Panc1 (cell line): ENCODE data around the gene C11orf98. TPM values are rescaled to one million over a fixed set of nuclear protein-coding genes. Genes with fewer than 3 reads are reported as not detected.
A peak's percentile ranks its signal among the peaks of the same experiment; 100 is the strongest.

Experiments used
- ATAC-seq: fragments of 200-7000 bp; cut with Tn5 transposase; 2 replicates; pipeline ENCODE4 v1.9.1; 2020; ENCODE audit warnings: mild to moderate bottlenecking, moderate library complexity
- BruUV-seq: library from RNA; stranded (reverse); fragments of 400-500 nt; replicated peaks from 2 replicates; lab custom pipeline; 2021; lab: Mats Ljungman, UMichigan
- CTCF ChIA-PET: fragments of 300-600 bp; sonication (Branson Sonifier 250); formaldehyde crosslinking; loops from one replicate; lab custom pipeline; 2022; ENCODE audit warnings: antibody characterized with exemption; lab: Charles Lee
- POLR2A ChIA-PET: fragments of 300-600 bp; sonication (Branson Sonifier 250); formaldehyde crosslinking; loops from one replicate; lab custom pipeline; 2022; ENCODE audit warnings: antibody characterized with exemption; lab: Charles Lee
- DNase-seq: peaks from one replicate; pipeline ENCODE4 v3.0.0-alpha.2; 2010; ENCODE audit warnings: low read depth, low spot score
- H3K27ac ChIP-seq: 2 replicates; pipeline ENCODE4 v1.5.1; 2011; ENCODE audit warnings: mild to moderate bottlenecking, low read length, inconsistent platforms
- H3K27me3 ChIP-seq: fragments of 200-500 bp; sonication (Bioruptor generic); 2 replicates; pipeline ENCODE4 v1.6.0; 2014; ENCODE audit warnings: low read length, inconsistent platforms; ENCODE audit not compliant: control insufficient read depth, insufficient read depth
- H3K36me3 ChIP-seq: fragments of 200-500 bp; sonication (Bioruptor generic); 2 replicates; pipeline ENCODE4 v1.5.1; 2014; ENCODE audit warnings: inconsistent platforms, mild to moderate bottlenecking, low read length, moderate library complexity; ENCODE audit not compliant: control insufficient read depth, insufficient read depth
- H3K4me1 ChIP-seq: 2 replicates; pipeline ENCODE4 v1.5.1; 2011; ENCODE audit warnings: inconsistent platforms, mild to moderate bottlenecking, low read length, moderate library complexity; ENCODE audit not compliant: control insufficient read depth, insufficient read depth
- H3K4me3 ChIP-seq, 2 experiments: 2 replicates each; pipeline ENCODE4 v1.5.1; 2011 to 2012; ENCODE audit warnings: low read depth in 2 of 2, low read length in 2 of 2, mild to moderate bottlenecking in 2 of 2, inconsistent platforms in 1 of 2, moderate library complexity in 1 of 2
- H3K9me3 ChIP-seq: fragments of 200-500 bp; sonication (Bioruptor generic); 2 replicates; pipeline ENCODE4 v1.5.1; 2014; ENCODE audit warnings: low read depth, mild to moderate bottlenecking, inconsistent platforms, low read length, moderate library complexity; ENCODE audit not compliant: control insufficient read depth, insufficient read depth
- CTCF ChIP-seq: fragments of 450-650 bp; IDR thresholded peaks from 2 replicates; pipeline ENCODE4 v1.5.1; 2017; ENCODE audit warnings: mild to moderate bottlenecking
- POLR2AphosphoS5 ChIP-seq: IDR thresholded peaks from 2 replicates; pipeline ENCODE4 v1.6.1; 2012; ENCODE audit warnings: mild to moderate bottlenecking, low read depth, low read length, moderate library complexity
- REST ChIP-seq, 2 experiments: IDR thresholded peaks; 2 replicates each; pipeline ENCODE4 v1.6.1; 2011 to 2012; ENCODE audit warnings: low read depth in 2 of 2, control low read depth in 1 of 2, low read length in 1 of 2, mild to moderate bottlenecking in 1 of 2, moderate library complexity in 1 of 2; ENCODE audit not compliant: insufficient read depth in 1 of 2
- SIN3A ChIP-seq: IDR thresholded peaks from 2 replicates; pipeline ENCODE4 v1.6.1; 2012; ENCODE audit warnings: low read depth, mild to moderate bottlenecking, low read length, moderate library complexity, borderline replicate concordance; ENCODE audit not compliant: insufficient read depth
- TCF7L2 ChIP-seq: IDR thresholded peaks from 2 replicates; pipeline ENCODE4 v1.6.1; 2011; ENCODE audit warnings: mild to moderate bottlenecking, low read depth, low read length, inconsistent platforms
- in situ Hi-C: cut with HindIII; loops from 2 replicates; pipeline ENCODE4 v1.10.0; 2016; ENCODE audit warnings: low sequenced_read_pairs, low pct_unique_long_range_greater_than_20kb
- intact Hi-C: fragments of 100-400 bp; cut with micrococcal nuclease; formaldehyde crosslinking; loops from one replicate; pipeline ENCODE4 v1.10.0; 2022; ENCODE audit not compliant: unreplicated experiment
- total RNA-seq: library from RNA; stranded (reverse); gene quantifications from one replicate; pipeline ENCODE4 v1.2.1, GENCODE V29; 2021; ENCODE audit not compliant: unreplicated experiment

Gene C11orf98
- total RNA-seq, 1 experiment from 2014 or later: 96.7 TPM

GRCh38 chr11:62632492-62632891 lies 32.5 kb downstream of the C11orf98 start:
- ATAC-seq (no peak), DNase-seq (no peak)
- Histone ChIP-seq H3K27ac (no peak overlapping the region), H3K4me1 (no peaks in the 10 kb centered on the region), H3K36me3 (peaks cover 31% of the 10 kb centered on the region), H3K4me3 (no peak overlapping the region), H3K27me3 (no peaks in the 10 kb centered on the region), H3K9me3 (no peaks in the 10 kb centered on the region)
- ChIA-PET POLR2A (no interaction called here), CTCF (no interaction called here)
- intact Hi-C loops (no loop called here), in situ Hi-C loops (no loop called here)
- BruUV-seq: no TSS peak
- TF ChIP-seq TCF7L2 (no peak), CTCF (no peak), POLR2AphosphoS5 (no peak), SIN3A (no peak), REST (IDR thresholded peaks at IDR 0.05; ENCODE audit: insufficient read depth in 1 of 2, low read depth in 2 of 2, low read length in 1 of 2) (no peak)

GRCh38 chr11:62627713-62628112 lies 37.3 kb downstream of the C11orf98 start:
- ChIA-PET CTCF (no interaction called here), POLR2A (no interaction called here)
- Histone ChIP-seq H3K9me3 (no peaks in the 10 kb centered on the region), H3K27me3 (no peaks in the 10 kb centered on the region), H3K36me3 (peaks cover 25% of the 10 kb centered on the region), H3K4me3 (no peak overlapping the region), H3K4me1 (peaks cover under 1% of the 10 kb centered on the region; the same call in 1 of the 2 replicates), H3K27ac (no peak overlapping the region)
- TF ChIP-seq CTCF (no peak), TCF7L2 (no peak), REST (IDR thresholded peaks at IDR 0.05; ENCODE audit: insufficient read depth in 1 of 2, low read depth in 2 of 2, low read length in 1 of 2) (no peak), SIN3A (no peak), POLR2AphosphoS5 (no peak)
- in situ Hi-C loops (no loop called here), intact Hi-C loops (no loop called here)
- BruUV-seq: no TSS peak
- DNase-seq (no peak), ATAC-seq (peak; percentile 41; the same call in 1 of the 2 replicates)
